ENCODE results near the gene ARID3B.

DNA sequence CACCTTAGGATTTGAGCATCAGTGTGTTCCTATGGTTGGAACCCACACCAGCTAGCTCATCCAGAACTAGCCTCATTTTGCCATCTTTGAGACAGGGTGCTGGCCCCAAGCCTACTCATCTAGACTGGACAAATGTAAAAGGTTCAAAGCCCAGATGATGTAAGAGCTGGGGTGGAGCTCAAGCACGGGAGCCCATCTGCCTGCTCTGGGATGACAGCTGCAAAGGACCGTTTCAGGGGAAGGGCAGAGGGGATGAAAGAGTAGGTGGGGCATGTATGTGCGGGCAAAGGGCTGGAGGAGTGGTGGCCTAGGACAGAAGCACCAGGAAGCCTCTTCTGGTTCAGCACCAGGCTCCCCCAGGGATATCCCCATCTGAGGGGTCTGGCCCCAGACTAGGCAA lies 90.4 kb downstream of the ARID3B start:
- TF ChIP-seq, protein P1, sequence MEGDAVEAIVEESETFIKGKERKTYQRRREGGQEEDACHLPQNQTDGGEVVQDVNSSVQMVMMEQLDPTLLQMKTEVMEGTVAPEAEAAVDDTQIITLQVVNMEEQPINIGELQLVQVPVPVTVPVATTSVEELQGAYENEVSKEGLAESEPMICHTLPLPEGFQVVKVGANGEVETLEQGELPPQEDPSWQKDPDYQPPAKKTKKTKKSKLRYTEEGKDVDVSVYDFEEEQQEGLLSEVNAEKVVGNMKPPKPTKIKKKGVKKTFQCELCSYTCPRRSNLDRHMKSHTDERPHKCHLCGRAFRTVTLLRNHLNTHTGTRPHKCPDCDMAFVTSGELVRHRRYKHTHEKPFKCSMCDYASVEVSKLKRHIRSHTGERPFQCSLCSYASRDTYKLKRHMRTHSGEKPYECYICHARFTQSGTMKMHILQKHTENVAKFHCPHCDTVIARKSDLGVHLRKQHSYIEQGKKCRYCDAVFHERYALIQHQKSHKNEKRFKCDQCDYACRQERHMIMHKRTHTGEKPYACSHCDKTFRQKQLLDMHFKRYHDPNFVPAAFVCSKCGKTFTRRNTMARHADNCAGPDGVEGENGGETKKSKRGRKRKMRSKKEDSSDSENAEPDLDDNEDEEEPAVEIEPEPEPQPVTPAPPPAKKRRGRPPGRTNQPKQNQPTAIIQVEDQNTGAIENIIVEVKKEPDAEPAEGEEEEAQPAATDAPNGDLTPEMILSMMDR (IDR thresholded peaks at IDR 0.05; ENCODE audit: insufficient read depth, low read length): no peak
- TF ChIP-seq GABPA (IDR thresholded peaks at IDR 0.05; ENCODE audit: low read depth) (no peak), SPI1 (IDR thresholded peaks at IDR 0.05; ENCODE audit: borderline replicate concordance, low read depth) (no peak)

Data from HL-60 (cell line).